HEK293 (cell line): ENCODE results near the gene GPR146.

Experiments
- CTCF ChIA-PET: fragments of 350-600 bp; formaldehyde crosslinking; extraction: SDS; loops from one replicate; lab custom pipeline; 2021; ENCODE audit warnings: antibody characterized with exemption; lab: Yijun Ruan, JAX
- POLR2A ChIA-PET: fragments of 300-600 bp; formaldehyde crosslinking; extraction: SDS; loops from one replicate; lab custom pipeline; 2020; ENCODE audit warnings: antibody characterized with exemption, inconsistent platforms; lab: Yijun Ruan, JAX
- H3K27ac ChIP-seq: fragments of 200-500 bp; sonication (Bioruptor generic); 2 replicates; pipeline ENCODE4 v1.5.1; 2014; ENCODE audit warnings: low read depth, low read length, control low read depth, inconsistent platforms; ENCODE audit errors: extremely low read depth
- H3K36me3 ChIP-seq, 2 experiments: fragments of 200-500 bp in 1 of 2; sonication (Bioruptor generic) in 1 of 2; 1 replicate in 1 of 2; 2 replicates in 1 of 2; pipeline ENCODE4 v1.5.1; 2014 to 2017; ENCODE audit warnings: inconsistent platforms in 2 of 2, low read length in 2 of 2; ENCODE audit not compliant: control insufficient read depth in 2 of 2, insufficient read depth in 1 of 2
- H3K4me1 ChIP-seq: fragments of 200-500 bp; sonication (Bioruptor generic); 2 replicates; pipeline ENCODE4 v1.5.1; 2014; ENCODE audit warnings: mild to moderate bottlenecking, low read length, inconsistent platforms; ENCODE audit not compliant: control insufficient read depth, insufficient read depth
- H3K4me3 ChIP-seq: 2 replicates; pipeline ENCODE4 v1.5.1; 2011; ENCODE audit warnings: low read depth, mild to moderate bottlenecking, control low read depth, low read length, moderate library complexity
- H3K9me3 ChIP-seq: fragments of 200-500 bp; sonication (Bioruptor generic); 2 replicates; pipeline ENCODE4 v1.5.1; 2014; ENCODE audit warnings: low read depth, low read length, inconsistent platforms; ENCODE audit not compliant: control insufficient read depth, insufficient read depth
- KLF9 ChIP-seq: fragments of 450-650 bp; formaldehyde crosslinking; IDR thresholded peaks from 2 replicates; pipeline ENCODE4 v1.5.1; 2016; ENCODE audit warnings: missing biosample characterization, missing genetic modification characterization, low read depth
- ZBTB21 ChIP-seq: fragments of 450-650 bp; formaldehyde crosslinking; IDR thresholded peaks from 2 replicates; pipeline ENCODE4 v1.5.1; 2017; ENCODE audit warnings: missing biosample characterization, missing genetic modification characterization
- ZFHX2 ChIP-seq: fragments of 450-650 bp; formaldehyde crosslinking; conservative IDR thresholded peaks from 2 replicates; pipeline ENCODE4 v1.5.1; 2016; ENCODE audit warnings: missing biosample characterization, missing genetic modification characterization
- ZFP41 ChIP-seq: fragments of 450-650 bp; formaldehyde crosslinking; IDR thresholded peaks from 2 replicates; pipeline ENCODE4 v1.5.1; 2016; ENCODE audit warnings: missing biosample characterization, missing genetic modification characterization, borderline replicate concordance
- ZNF140 ChIP-seq: fragments of 450-650 bp; formaldehyde crosslinking; IDR thresholded peaks from 2 replicates; pipeline ENCODE4 v1.5.1; 2016; ENCODE audit warnings: missing biosample characterization, missing genetic modification characterization
- ZNF146 ChIP-seq: fragments of 450-650 bp; formaldehyde crosslinking; IDR thresholded peaks from 2 replicates; pipeline ENCODE4 v1.5.1; 2016; ENCODE audit warnings: missing biosample characterization, missing genetic modification characterization
- ZNF214 ChIP-seq: fragments of 450-650 bp; formaldehyde crosslinking; IDR thresholded peaks from 2 replicates; pipeline ENCODE4 v1.5.1; 2017; ENCODE audit warnings: missing biosample characterization, mild to moderate bottlenecking, missing genetic modification characterization, borderline replicate concordance
- ZNF248 ChIP-seq: fragments of 450-650 bp; formaldehyde crosslinking; IDR thresholded peaks from 2 replicates; pipeline ENCODE4 v1.5.1; 2017; ENCODE audit warnings: missing biosample characterization, missing genetic modification characterization
- ZNF544 ChIP-seq: fragments of 450-650 bp; formaldehyde crosslinking; IDR thresholded peaks from 2 replicates; pipeline ENCODE4 v1.5.0; 2017; ENCODE audit warnings: missing biosample characterization, missing genetic modification characterization
- TF ChIP-seq, protein P1 (sequence below): fragments of 450-650 bp; formaldehyde crosslinking; IDR thresholded peaks from 2 replicates; pipeline ENCODE4 v1.5.1; 2016; ENCODE audit warnings: missing biosample characterization, missing genetic modification characterization
- TF ChIP-seq, protein P2 (sequence below): fragments of 450-650 bp; formaldehyde crosslinking; IDR thresholded peaks from 2 replicates; pipeline ENCODE4 v1.5.1; 2016; ENCODE audit warnings: missing biosample characterization, missing genetic modification characterization
- TF ChIP-seq, protein P3 (sequence below): fragments of 450-650 bp; formaldehyde crosslinking; IDR thresholded peaks from 2 replicates; pipeline ENCODE4 v1.5.1; 2016; ENCODE audit warnings: missing biosample characterization, missing genetic modification characterization

The GPR146 gene

DNA sequence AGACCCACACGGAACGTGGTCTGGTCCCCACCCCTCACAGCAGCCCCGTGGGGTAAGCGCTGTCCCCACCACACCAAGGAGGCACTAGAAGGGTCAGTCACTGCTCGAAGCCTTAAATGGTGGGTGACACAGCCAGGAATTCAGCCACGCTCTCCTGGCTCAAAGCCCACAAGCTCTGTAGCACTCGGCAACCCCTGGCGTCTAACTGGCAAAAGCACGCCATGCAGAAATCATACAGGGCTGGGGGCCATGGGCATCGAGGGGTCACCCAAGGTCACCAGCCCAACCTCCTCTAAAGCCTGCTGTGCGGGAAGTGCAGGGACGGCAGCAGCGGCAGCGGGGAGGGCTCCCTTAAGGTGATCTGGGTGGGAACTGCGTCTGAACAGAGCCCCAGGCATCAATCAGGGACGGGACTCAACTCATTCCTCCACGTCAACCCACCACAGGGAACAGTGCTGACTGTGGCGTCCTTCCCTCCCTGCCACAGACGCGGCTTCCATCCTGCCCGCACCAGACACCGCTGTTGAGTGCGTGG is 51.3 kb downstream of the GPR146 start (continued):
- TF ChIP-seq, protein P1, sequence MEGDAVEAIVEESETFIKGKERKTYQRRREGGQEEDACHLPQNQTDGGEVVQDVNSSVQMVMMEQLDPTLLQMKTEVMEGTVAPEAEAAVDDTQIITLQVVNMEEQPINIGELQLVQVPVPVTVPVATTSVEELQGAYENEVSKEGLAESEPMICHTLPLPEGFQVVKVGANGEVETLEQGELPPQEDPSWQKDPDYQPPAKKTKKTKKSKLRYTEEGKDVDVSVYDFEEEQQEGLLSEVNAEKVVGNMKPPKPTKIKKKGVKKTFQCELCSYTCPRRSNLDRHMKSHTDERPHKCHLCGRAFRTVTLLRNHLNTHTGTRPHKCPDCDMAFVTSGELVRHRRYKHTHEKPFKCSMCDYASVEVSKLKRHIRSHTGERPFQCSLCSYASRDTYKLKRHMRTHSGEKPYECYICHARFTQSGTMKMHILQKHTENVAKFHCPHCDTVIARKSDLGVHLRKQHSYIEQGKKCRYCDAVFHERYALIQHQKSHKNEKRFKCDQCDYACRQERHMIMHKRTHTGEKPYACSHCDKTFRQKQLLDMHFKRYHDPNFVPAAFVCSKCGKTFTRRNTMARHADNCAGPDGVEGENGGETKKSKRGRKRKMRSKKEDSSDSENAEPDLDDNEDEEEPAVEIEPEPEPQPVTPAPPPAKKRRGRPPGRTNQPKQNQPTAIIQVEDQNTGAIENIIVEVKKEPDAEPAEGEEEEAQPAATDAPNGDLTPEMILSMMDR (tag by site-specific recombination): no peak

DNA sequence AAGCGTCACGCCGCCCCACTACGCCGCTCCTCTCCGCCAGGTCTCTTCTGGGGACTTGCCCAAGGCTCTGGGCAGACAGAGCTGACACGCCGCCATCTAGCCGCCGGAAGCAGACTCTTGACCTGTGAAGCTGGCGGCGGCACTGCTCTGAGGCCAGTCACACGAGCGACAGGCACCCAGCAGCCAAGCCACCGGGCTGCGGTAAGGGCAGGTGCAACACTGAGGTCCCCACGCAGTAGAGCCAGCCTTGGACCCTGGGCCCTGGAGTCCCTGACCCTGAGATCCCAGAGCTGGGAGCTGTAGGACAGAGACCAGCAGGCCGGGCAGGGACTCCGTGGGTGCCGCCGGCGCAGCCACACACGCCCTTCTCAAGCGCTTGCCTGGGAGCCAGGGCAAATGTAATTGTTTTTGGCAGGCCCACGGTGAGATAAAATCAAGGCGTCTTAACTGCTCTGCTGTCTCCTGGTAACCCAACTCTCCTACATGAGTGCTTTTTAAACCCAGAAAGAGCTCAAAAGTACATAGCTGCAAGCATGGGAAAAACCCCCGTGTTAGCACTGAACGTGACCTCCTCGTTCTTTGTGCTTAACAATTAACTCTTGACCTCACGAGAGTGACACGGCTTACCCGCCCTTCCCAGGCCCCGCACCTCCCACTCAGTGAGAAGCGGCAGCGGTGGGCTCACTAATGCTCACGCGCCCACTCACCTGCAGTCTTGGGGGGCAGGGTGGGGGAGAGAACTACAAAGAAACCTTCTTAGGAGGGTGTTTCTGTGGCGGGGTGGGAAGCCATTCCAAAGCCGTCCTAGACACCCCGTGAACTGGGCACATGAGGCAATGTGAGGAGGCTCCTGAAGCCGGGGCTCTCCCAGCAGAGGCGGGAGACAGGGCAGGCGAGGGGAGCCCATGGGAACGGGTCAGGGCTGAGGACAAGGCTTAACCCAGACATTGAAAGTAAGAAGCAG is 52.1 kb downstream of the GPR146 start:
- no peak overlapping the region for H3K4me3 ChIP-seq
- POLR2A ChIA-PET: no interaction called here
- peaks cover 0 to 10% of the 10 kb centered on the region in 2 experiments; a peak in 1 of 3 replicates for H3K36me3 ChIP-seq
- TF ChIP-seq ZNF544 (tag by site-specific recombination): no peak
- TF ChIP-seq, protein P2, sequence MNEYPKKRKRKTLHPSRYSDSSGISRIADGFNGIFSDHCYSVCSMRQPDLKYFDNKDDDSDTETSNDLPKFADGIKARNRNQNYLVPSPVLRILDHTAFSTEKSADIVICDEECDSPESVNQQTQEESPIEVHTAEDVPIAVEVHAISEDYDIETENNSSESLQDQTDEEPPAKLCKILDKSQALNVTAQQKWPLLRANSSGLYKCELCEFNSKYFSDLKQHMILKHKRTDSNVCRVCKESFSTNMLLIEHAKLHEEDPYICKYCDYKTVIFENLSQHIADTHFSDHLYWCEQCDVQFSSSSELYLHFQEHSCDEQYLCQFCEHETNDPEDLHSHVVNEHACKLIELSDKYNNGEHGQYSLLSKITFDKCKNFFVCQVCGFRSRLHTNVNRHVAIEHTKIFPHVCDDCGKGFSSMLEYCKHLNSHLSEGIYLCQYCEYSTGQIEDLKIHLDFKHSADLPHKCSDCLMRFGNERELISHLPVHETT: no peak
- TF ChIP-seq ZFHX2 (tag by site-specific recombination): peak; percentile 18; the same call in 1 of the 2 replicates
- CTCF ChIA-PET: interaction anchor here (1.0 kb wide), 1 partner anchor 10 kb away, joined by 6 read pairs; no protein-coding TSS in a partner anchor
- no peaks in the 10 kb centered on the region for H3K9me3 ChIP-seq
- H3K4me1 ChIP-seq: no peaks in the 10 kb centered on the region; the same call in 1 of the 2 replicates
- H3K27ac ChIP-seq: no peak overlapping the region

DNA sequence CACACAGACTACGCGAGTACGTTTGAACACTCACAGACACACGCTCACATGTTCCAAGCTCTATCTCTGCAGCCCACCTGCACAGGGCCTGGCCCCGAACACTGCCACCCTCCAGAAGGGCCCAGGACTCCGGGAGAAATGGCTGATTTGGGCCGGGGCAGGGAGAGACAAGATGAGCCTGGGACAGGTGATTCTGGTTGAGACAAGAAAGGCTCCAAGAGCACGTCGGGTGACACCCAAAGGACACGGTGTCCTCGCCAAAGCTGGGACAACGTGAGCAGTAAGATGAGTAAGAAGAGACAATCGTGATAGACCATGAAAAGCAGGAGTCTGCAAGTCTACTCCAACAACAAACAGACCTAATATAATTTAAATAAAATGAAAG is 52.8 kb downstream of the GPR146 start:
- no peak overlapping the region for H3K4me3 ChIP-seq
- peaks cover 0 to 6% of the 10 kb centered on the region in 2 experiments; a peak in 1 of 3 replicates for H3K36me3 ChIP-seq
- TF ChIP-seq KLF9 (tag by site-specific recombination) (no peak), ZNF146 (tag by site-specific recombination) (no peak), ZNF214 (tag by site-specific recombination) (no peak), ZBTB21 (tag by site-specific recombination) (no peak), ZNF248 (tag by site-specific recombination) (no peak), ZNF140 (tag by site-specific recombination) (no peak), ZFP41 (tag by site-specific recombination) (no peak)
- TF ChIP-seq, protein P3, sequence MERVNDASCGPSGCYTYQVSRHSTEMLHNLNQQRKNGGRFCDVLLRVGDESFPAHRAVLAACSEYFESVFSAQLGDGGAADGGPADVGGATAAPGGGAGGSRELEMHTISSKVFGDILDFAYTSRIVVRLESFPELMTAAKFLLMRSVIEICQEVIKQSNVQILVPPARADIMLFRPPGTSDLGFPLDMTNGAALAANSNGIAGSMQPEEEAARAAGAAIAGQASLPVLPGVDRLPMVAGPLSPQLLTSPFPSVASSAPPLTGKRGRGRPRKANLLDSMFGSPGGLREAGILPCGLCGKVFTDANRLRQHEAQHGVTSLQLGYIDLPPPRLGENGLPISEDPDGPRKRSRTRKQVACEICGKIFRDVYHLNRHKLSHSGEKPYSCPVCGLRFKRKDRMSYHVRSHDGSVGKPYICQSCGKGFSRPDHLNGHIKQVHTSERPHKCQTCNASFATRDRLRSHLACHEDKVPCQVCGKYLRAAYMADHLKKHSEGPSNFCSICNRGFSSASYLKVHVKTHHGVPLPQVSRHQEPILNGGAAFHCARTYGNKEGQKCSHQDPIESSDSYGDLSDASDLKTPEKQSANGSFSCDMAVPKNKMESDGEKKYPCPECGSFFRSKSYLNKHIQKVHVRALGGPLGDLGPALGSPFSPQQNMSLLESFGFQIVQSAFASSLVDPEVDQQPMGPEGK (tag by site-specific recombination): no peak
- TF ChIP-seq, all 188 proteins: peak for 0
- H3K9me3 ChIP-seq: no peaks in the 10 kb centered on the region
- CTCF ChIA-PET: interaction anchor here (1.0 kb wide), 1 partner anchor 11 kb away, joined by 6 read pairs; no protein-coding TSS in a partner anchor
- POLR2A ChIA-PET: no interaction called here
- no peaks in the 10 kb centered on the region; the same call in 1 of the 2 replicates for H3K4me1 ChIP-seq
- no peak overlapping the region for H3K27ac ChIP-seq
